HL-60 (cell line): ENCODE results near the gene UBL3.

ENCODE experiments used
- POLR2AphosphoS5 ChIP-seq: IDR thresholded peaks from 2 replicates; pipeline ENCODE4 v1.6.1; 2012; ENCODE audit warnings: low read depth
- TF ChIP-seq, protein P1 (sequence below): IDR thresholded peaks from one replicate; pipeline ENCODE4 v1.5.1; 2011; ENCODE audit warnings: low read length, control low read depth, inconsistent platforms; ENCODE audit not compliant: insufficient read depth

GRCh38 chr13:29756506-29756905 lies 93.9 kb downstream of the UBL3 start:
- TF ChIP-seq, protein P1, sequence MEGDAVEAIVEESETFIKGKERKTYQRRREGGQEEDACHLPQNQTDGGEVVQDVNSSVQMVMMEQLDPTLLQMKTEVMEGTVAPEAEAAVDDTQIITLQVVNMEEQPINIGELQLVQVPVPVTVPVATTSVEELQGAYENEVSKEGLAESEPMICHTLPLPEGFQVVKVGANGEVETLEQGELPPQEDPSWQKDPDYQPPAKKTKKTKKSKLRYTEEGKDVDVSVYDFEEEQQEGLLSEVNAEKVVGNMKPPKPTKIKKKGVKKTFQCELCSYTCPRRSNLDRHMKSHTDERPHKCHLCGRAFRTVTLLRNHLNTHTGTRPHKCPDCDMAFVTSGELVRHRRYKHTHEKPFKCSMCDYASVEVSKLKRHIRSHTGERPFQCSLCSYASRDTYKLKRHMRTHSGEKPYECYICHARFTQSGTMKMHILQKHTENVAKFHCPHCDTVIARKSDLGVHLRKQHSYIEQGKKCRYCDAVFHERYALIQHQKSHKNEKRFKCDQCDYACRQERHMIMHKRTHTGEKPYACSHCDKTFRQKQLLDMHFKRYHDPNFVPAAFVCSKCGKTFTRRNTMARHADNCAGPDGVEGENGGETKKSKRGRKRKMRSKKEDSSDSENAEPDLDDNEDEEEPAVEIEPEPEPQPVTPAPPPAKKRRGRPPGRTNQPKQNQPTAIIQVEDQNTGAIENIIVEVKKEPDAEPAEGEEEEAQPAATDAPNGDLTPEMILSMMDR = no peak
- no peak for TF ChIP-seq POLR2AphosphoS5
